Stimulated activated CD8-positive, alpha-beta memory T cell treated with anti-CD3 and anti-CD28 coated beads, Interleukin-4, amount 100 ng/mL, for 1 hour (primary cell): ENCODE results near the gene TBC1D10A.
"Not testable (repeated sequence)": the region's sequence is repeated elsewhere in the genome, so short reads cannot be mapped to it uniquely, and the experiment has no call there.

ENCODE experiments used
- DNase-seq, 2 donors: peaks; one replicate each; pipeline ENCODE4 v3.0.0-alpha.2; 2020; ENCODE audit warnings: low read depth in 2 of 2, low spot score in 1 of 2

TBC1D10A gene

GRCh38 chr22:30348404-30348803 lies 21.7 kb upstream of the TBC1D10A start:
- no peak for DNase-seq

GRCh38 chr22:30347255-30347892 lies 20.6 kb upstream of the TBC1D10A start:
- no peak for DNase-seq

- no peak for DNase-seq
These were observed 17.9 kb upstream of the TBC1D10A start for GRCh38 chr22:30344447-30345200.

GRCh38 chr22:30340911-30341685 lies 14.4 kb upstream of the TBC1D10A start:
- no peak for DNase-seq

GRCh38 chr22:30338802-30339201 lies 12.1 kb upstream of the TBC1D10A start:
- DNase-seq, result no peak

- DNase-seq, result not testable (repeated sequence)
These were observed 11.6 kb upstream of the TBC1D10A start for GRCh38 chr22:30338341-30338740.

- no peak for DNase-seq
These were observed 10.7 kb upstream of the TBC1D10A start for GRCh38 chr22:30337461-30337778.

- no peak for DNase-seq
These were observed 10.2 kb upstream of the TBC1D10A start for GRCh38 chr22:30336752-30337460.

- DNase-seq, result no peak
These were observed 8.5 kb upstream of the TBC1D10A start for GRCh38 chr22:30335236-30335635.

- no peak for DNase-seq
These were observed 7.9 kb upstream of the TBC1D10A start for GRCh38 chr22:30334646-30335045.

- DNase-seq, result no peak
These were observed 7.0 kb upstream of the TBC1D10A start for GRCh38 chr22:30333707-30334087.

- DNase-seq, result no peak
These were observed 6.4 kb upstream of the TBC1D10A start for GRCh38 chr22:30332994-30333706.

GRCh38 chr22:30332551-30332950 lies 5.8 kb upstream of the TBC1D10A start:
- no peak for DNase-seq

GRCh38 chr22:30328466-30329049 lies 1.8 kb upstream of the TBC1D10A start:
- DNase-seq, result no peak

GRCh38 chr22:30327864-30328345 lies 1.2 kb upstream of the TBC1D10A start:
- DNase-seq, result no peak

GRCh38 chr22:30326255-30326705 lies 461 bp downstream of the TBC1D10A start:
- no peak for DNase-seq

GRCh38 chr22:30325724-30326254 lies 952 bp downstream of the TBC1D10A start:
- DNase-seq, result no peak

- no peak for DNase-seq
These were observed 1.5 kb downstream of the TBC1D10A start for GRCh38 chr22:30325065-30325720.

GRCh38 chr22:30324014-30324730 lies 2.6 kb downstream of the TBC1D10A start:
- no peak for DNase-seq
